HG02870 (cell line): ENCODE measurements around the gene FN1.
"Not testable (repeated sequence)": the region's sequence is repeated elsewhere in the genome, so short reads cannot be mapped to it uniquely, and the experiment has no call there.

ENCODE experiments used
- ATAC-seq: cut with Tn5 transposase; IDR thresholded peaks from one replicate; pipeline ENCODE4 v1.9.1; 2021; ENCODE audit warnings: mild to moderate bottlenecking, moderate library complexity; ENCODE audit not compliant: unreplicated experiment

FN1 gene

DNA sequence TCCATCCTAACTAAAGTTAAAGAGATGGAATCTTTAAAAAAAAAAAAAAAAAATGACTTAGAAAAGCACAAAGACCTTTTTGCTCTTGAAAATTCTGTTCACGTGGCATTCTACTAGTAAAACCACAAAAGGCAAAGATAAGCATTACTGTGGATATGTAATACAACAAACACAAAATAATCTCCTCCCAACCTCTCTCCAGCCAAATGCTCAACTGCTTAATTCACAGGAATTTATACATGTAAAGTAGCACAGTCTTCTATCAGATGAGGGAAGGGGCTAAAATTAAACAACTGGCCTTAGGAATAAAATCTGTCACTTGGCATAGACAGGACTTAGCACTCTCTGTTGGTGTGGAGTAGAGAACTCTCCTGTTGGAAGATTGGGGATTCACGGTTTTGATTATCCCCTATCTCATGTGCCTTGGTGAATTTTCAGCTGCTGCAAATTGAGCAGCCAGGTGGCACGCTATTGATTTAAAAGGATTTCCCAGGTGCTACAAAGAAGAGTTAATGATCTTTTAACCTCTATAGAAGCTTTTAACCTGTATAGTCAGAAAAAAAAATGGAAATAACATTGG lies 66.6 kb downstream of the FN1 start:
- no peak for ATAC-seq

DNA sequence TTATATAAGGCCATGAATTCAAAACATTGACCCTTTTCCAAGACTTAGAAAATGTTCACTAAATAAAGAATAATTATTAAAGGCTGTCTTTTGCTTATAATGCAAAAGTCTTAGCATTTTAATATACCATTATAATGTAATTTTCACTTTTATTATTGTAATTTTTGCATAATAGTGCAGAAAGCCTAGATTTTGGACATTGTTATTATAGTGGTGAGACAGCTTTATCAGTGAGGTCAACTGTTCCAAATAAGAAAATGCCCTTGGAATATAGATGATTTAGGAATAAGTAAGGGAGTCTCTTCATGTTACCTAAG lies 67.4 kb downstream of the FN1 start:
- no peak for ATAC-seq

DNA sequence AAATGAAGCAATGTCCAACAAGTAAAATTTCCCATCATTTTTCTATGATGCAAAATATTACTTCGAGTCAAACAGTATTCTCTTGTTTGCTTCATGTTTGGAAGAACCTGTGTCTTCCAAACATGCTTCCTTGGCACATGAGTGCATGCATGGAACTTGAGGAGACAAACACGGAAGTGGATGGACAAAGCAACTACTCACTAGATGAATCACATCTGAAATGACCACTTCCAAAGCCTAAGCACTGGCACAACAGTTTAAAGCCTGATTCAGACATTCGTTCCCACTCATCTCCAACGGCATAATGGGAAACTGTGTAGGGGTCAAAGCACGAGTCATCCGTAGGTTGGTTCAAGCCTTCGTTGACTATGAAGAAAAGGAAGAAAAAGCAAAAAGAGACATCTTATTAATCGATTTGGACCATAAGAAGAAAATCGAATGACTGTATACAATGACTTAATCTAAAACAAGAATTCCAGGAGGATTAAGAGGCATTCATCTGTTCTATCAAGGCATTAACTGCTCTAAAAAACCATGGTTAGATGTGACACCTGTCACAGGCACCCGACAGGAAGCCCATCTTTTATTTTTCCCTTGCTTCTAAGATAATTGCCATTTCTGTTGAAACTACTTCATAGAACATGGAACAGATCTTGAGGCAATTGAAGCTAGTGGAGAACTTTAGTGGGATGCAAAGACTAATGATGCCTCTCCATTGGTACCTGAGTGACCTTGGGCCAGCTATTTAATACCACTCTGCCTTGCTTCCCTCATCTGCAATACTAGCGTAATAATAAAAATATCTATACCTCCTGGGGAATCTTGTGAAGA lies 68.0 kb downstream of the FN1 start:
- no peak for ATAC-seq

DNA sequence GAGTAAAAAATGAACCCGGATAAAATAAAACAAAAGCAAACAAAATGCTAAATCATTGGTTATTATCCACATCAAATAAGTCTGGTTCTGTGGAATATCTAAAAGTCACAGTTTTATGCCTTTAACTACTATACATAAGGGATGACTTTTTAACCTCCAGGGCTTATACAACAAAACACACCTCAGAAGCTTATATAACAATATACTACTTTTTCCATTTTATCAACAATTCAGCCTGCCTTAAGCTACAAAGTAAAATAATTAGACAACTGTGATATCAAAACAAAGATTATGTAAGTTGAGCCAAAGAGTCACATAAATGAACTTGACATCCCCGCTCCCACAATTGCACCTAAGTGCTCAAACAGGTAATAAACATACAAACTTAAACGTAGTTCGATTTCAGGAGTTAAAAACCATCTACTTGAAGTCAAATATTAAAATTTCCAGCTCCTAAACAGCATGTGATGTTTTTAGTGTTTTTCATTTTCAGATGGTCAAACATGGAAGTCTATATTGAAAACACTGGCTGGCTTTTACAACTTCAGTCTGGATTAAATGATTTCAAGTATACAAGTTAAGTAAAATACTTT lies 69.3 kb downstream of the FN1 start:
- ATAC-seq, result no peak

DNA sequence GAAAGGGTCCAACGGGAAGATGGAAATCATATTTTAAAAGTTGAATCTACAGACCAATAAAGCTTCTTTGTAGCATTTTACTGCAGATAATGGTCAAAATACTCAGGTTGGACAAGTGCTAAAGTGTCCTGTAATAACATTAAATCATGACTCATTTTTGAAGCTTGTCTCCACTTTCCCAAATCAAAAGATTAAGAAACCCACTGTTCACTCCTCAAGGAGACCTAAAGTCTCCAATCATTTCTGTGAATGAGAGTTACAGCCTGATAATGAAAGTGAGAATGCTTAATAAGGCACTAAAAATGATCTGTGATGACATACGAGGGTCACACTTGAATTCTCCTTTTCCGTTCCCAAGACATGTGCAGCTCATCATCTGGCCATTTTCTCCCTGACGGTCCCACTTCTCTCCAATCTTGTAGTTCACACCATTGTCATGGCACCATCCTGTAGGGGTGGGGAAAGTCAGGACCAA lies 70.6 kb downstream of the FN1 start:
- ATAC-seq, result peak; percentile 47

GRCh38 chr2:215364157-215365155 lies 71.4 kb downstream of the FN1 start:
- no peak for ATAC-seq

- no peak for ATAC-seq
Measured at GRCh38 chr2:215363461-215364156, 72.3 kb downstream of the FN1 start.

DNA sequence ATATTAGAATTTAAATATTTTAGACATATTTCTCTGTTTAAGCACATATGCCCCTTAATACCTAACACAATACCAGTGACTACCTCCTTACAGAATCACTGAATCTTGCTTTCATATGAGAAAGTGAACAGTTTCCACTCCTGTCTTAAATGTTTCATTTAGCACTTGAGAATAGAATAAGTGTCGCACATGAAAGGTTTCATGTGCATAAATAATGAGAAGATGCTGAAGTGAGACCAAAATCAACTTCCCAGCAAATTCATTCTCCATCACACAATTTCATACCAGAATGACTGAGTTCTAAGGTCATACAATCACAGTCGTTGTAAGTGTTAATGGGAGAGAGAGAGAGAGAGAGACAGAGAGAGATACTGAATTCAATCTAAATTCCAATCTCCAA lies 72.8 kb downstream of the FN1 start:
- peak; percentile 40 for ATAC-seq

DNA sequence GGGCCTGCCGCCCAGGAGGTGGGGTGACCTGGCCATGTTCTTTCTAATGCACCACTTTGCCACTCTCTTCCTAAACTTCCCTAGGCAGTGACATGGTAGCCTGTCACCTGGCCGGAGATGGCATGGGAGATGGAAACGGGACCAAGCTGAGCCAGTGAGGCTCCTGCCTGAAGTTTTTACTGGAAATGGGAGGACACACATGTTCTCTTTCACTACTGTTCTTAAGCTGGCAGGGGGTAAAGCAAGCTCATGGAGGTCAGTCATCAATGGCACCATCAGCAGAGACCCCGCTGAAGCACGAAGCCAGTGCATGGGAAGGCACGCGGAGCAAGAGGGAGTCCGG lies 73.3 kb downstream of the FN1 start:
- ATAC-seq, result no peak

GRCh38 chr2:215361876-215362561 lies 73.8 kb downstream of the FN1 start:
- no peak for ATAC-seq

GRCh38 chr2:215361211-215361875 lies 74.5 kb downstream of the FN1 start:
- no peak for ATAC-seq

GRCh38 chr2:215360596-215360995 lies 75.3 kb downstream of the FN1 start:
- ATAC-seq, result no peak

GRCh38 chr2:215360059-215360458 lies 75.8 kb downstream of the FN1 start:
- ATAC-seq, result not testable (repeated sequence)

DNA sequence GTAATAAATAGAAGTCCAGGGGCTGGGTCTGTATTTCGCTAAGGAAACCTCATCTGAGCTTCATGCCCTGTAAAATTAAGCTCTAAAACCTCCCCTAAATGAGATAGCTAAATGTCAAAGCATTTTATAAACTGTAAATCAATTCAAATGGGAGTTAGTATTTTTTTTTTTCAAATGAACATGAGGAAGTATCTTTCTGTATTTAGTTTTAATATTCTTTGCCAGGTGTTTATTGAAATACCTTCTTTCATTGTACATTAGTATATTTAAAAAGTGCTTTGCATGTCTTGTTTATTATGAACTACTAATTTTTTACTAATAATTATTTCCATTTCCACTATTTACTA lies 76.3 kb downstream of the FN1 start:
- no peak for ATAC-seq

- no peak for ATAC-seq
Measured at GRCh38 chr2:215358891-215359575, 76.8 kb downstream of the FN1 start.

DNA sequence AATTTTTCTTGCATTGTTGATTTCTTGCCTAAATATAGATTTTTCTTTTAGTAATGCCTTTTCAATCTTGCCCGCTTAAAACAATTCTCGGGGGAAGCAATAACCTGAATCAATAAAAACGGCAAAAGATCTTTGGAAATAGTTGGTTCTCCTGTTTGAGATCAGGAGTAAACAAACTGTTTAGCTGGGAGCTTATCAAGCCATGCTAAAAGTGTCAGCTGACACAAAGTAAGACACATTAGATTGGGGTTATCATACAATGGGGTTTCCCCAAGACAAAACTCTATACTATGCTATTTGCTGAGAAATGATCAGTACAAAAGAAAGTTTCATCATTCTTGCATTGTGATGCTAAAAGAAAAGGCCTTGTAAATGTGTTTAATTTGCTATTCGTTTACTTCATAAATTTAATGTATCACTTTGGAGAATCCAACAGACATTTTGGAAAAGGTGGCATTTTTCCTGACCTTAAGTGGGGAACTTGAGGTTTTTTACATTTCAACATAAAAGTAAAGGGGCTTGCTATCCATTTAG lies 77.5 kb downstream of the FN1 start:
- ATAC-seq, result no peak

- ATAC-seq, result no peak
Measured at GRCh38 chr2:215357660-215358059, 78.2 kb downstream of the FN1 start.

DNA sequence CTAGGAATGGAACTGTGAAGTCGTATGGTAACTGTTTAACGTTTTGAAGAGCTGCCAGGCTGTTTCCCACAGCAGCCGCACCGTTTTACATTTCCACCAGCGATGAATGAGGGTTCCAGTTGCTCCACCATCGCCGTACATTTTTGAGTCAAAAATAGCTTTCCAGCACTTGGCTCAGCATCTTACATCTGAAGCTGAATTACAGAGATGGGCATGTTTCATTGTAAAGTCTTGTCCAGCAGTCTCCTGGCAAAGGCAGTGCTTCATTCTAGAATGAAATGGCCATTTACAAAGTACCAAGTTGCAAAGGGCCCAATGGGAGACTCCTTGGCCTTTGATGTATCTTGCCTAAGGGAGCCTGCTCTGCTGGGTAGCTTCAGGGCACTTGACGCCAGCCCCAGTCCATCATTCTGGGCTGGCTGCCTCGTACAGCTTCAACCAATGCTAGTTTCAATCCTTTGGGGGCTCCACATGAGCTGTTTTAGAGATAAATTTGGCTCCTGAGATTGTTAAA lies 78.9 kb downstream of the FN1 start:
- ATAC-seq, result no peak
